ENCODE measurements around the gene PCID2.

Gene PCID2

GRCh38 chr13:113186061-113186900, 22.2 kb downstream of the PCID2 start:
- DNase-seq, result no peak

- DNase-seq, result no peak
These were observed 23.7 kb downstream of the PCID2 start for GRCh38 chr13:113184568-113185440.

- no peak for DNase-seq
These were observed 24.9 kb downstream of the PCID2 start for GRCh38 chr13:113183450-113184129.

GRCh38 chr13:113182046-113182445, 26.4 kb downstream of the PCID2 start:
- no peak for DNase-seq

- no peak for DNase-seq
These were observed 28.9 kb downstream of the PCID2 start for GRCh38 chr13:113179374-113180230.

- DNase-seq, result no peak
These were observed 29.6 kb downstream of the PCID2 start for GRCh38 chr13:113178896-113179167.

- DNase-seq, result no peak
These were observed 30.2 kb downstream of the PCID2 start for GRCh38 chr13:113178070-113178895.

GRCh38 chr13:113176822-113177221, 31.6 kb downstream of the PCID2 start:
- no peak for DNase-seq

- no peak for DNase-seq
These were observed 32.2 kb downstream of the PCID2 start for GRCh38 chr13:113176280-113176679.

- DNase-seq, result no peak
These were observed 36.0 kb downstream of the PCID2 start for GRCh38 chr13:113172419-113172926.

GRCh38 chr13:113171250-113172125, 37.0 kb downstream of the PCID2 start:
- DNase-seq, result no peak

GRCh38 chr13:113170511-113170910, 38.0 kb downstream of the PCID2 start:
- no peak for DNase-seq

GRCh38 chr13:113169277-113170272, 38.9 kb downstream of the PCID2 start:
- DNase-seq, result no peak

- no peak for DNase-seq
These were observed 40.3 kb downstream of the PCID2 start for GRCh38 chr13:113168211-113168610.

- no peak for DNase-seq
These were observed 40.9 kb downstream of the PCID2 start for GRCh38 chr13:113167575-113167974.

- DNase-seq, result no peak
These were observed 41.3 kb downstream of the PCID2 start for GRCh38 chr13:113167155-113167554.

GRCh38 chr13:113166681-113167080, 41.8 kb downstream of the PCID2 start:
- DNase-seq, result no peak

- no peak for DNase-seq
These were observed 42.2 kb downstream of the PCID2 start for GRCh38 chr13:113166266-113166665.

GRCh38 chr13:113164492-113164891, 44.0 kb downstream of the PCID2 start:
- no peak for DNase-seq
